Measurements from ENCODE around the gene WWC2.

Gene WWC2

GRCh38 chr4:183253451-183253850 is 154.4 kb downstream of the WWC2 start:
- no peak for TF ChIP-seq MAX (IDR thresholded peaks at IDR 0.05)
- no peak for TF ChIP-seq TEAD4 (IDR thresholded peaks at IDR 0.05)
- TF ChIP-seq FOXM1 (IDR thresholded peaks at IDR 0.05; ENCODE audit: borderline replicate concordance, low read depth), result no peak
- TF ChIP-seq TAF1 (IDR thresholded peaks at IDR 0.05; ENCODE audit: low read depth), result no peak
- no peak for TF ChIP-seq EGR1 (IDR thresholded peaks at IDR 0.05)
- TF ChIP-seq TCF12 (IDR thresholded peaks at IDR 0.05; ENCODE audit: low read depth), result no peak
- TF ChIP-seq NFIC (IDR thresholded peaks at IDR 0.05), result no peak
- TF ChIP-seq RAD21 (IDR thresholded peaks at IDR 0.05; ENCODE audit: low read depth), result no peak
- TF ChIP-seq USF1 (IDR thresholded peaks at IDR 0.05), result no peak
- TF ChIP-seq CEBPB (IDR thresholded peaks at IDR 0.05), result no peak
- no peak for TF ChIP-seq YY1 (IDR thresholded peaks at IDR 0.05; ENCODE audit: low read depth)
- TF ChIP-seq REST (IDR thresholded peaks at IDR 0.05; ENCODE audit: low read depth), result no peak
- TF ChIP-seq ZBTB7A (IDR thresholded peaks at IDR 0.05; ENCODE audit: low read depth), result no peak
- TF ChIP-seq CREB1 (IDR thresholded peaks at IDR 0.05; ENCODE audit: low read depth), result no peak

GRCh38 chr4:183254162-183254561 is 155.1 kb downstream of the WWC2 start:
- no peak for TF ChIP-seq RAD21 (IDR thresholded peaks at IDR 0.05; ENCODE audit: low read depth)
- TF ChIP-seq EP300 (IDR thresholded peaks at IDR 0.05; ENCODE audit: borderline replicate concordance), result no peak
- no peak for TF ChIP-seq REST (IDR thresholded peaks at IDR 0.05; ENCODE audit: low read depth)
- TF ChIP-seq CREB1 (IDR thresholded peaks at IDR 0.05; ENCODE audit: low read depth), result no peak
- no peak for TF ChIP-seq TAF1 (IDR thresholded peaks at IDR 0.05; ENCODE audit: low read depth)
- TF ChIP-seq EGR1 (IDR thresholded peaks at IDR 0.05), result no peak
- no peak for TF ChIP-seq MAX (IDR thresholded peaks at IDR 0.05)
- TF ChIP-seq ZBTB7A (IDR thresholded peaks at IDR 0.05; ENCODE audit: low read depth), result no peak
- TF ChIP-seq FOXM1 (IDR thresholded peaks at IDR 0.05; ENCODE audit: borderline replicate concordance, low read depth), result no peak
- no peak for TF ChIP-seq TCF12 (IDR thresholded peaks at IDR 0.05; ENCODE audit: low read depth)
- no peak for TF ChIP-seq YY1 (IDR thresholded peaks at IDR 0.05; ENCODE audit: low read depth)
- TF ChIP-seq USF1 (IDR thresholded peaks at IDR 0.05), result no peak
- no peak for TF ChIP-seq NFIC (IDR thresholded peaks at IDR 0.05)
- no peak for TF ChIP-seq CEBPB (IDR thresholded peaks at IDR 0.05)
- TF ChIP-seq TEAD4 (IDR thresholded peaks at IDR 0.05), result no peak

- TF ChIP-seq TCF12 (IDR thresholded peaks at IDR 0.05; ENCODE audit: low read depth), result no peak
- no peak for TF ChIP-seq USF1 (IDR thresholded peaks at IDR 0.05)
- no peak for TF ChIP-seq EP300 (IDR thresholded peaks at IDR 0.05; ENCODE audit: borderline replicate concordance)
- no peak for TF ChIP-seq CREB1 (IDR thresholded peaks at IDR 0.05; ENCODE audit: low read depth)
- no peak for TF ChIP-seq RAD21 (IDR thresholded peaks at IDR 0.05; ENCODE audit: low read depth)
Measured at GRCh38 chr4:183255487-183255886, 156.4 kb downstream of the WWC2 start.

- TF ChIP-seq YY1 (IDR thresholded peaks at IDR 0.05; ENCODE audit: low read depth) (no peak), RAD21 (IDR thresholded peaks at IDR 0.05; ENCODE audit: low read depth) (no peak), TCF12 (IDR thresholded peaks at IDR 0.05; ENCODE audit: low read depth) (no peak), CEBPB (IDR thresholded peaks at IDR 0.05) (no peak), USF1 (IDR thresholded peaks at IDR 0.05) (no peak), ZBTB7A (IDR thresholded peaks at IDR 0.05; ENCODE audit: low read depth) (no peak), NFIC (IDR thresholded peaks at IDR 0.05) (no peak), EGR1 (IDR thresholded peaks at IDR 0.05) (no peak), TAF1 (IDR thresholded peaks at IDR 0.05; ENCODE audit: low read depth) (no peak), FOXM1 (IDR thresholded peaks at IDR 0.05; ENCODE audit: borderline replicate concordance, low read depth) (no peak), REST (IDR thresholded peaks at IDR 0.05; ENCODE audit: low read depth) (no peak), EP300 (IDR thresholded peaks at IDR 0.05; ENCODE audit: borderline replicate concordance) (no peak), TEAD4 (IDR thresholded peaks at IDR 0.05) (no peak), MAX (IDR thresholded peaks at IDR 0.05) (no peak), CREB1 (IDR thresholded peaks at IDR 0.05; ENCODE audit: low read depth) (no peak)
Measured at GRCh38 chr4:183256343-183256742, 157.3 kb downstream of the WWC2 start.

All from Ishikawa (cell line).